ENCODE measurements around the gene IRF7.
"Not testable (repeated sequence)": the region's sequence is repeated elsewhere in the genome, so short reads cannot be mapped to it uniquely, and the experiment has no call there.

The IRF7 gene
- total RNA-seq: 53.4 to 66.0 (median 61.6) reads per million in 4 experiments

GRCh38 chr11:615504-616319 lies at the start of gene IRF7:
IRF7 (minus strand) TSS chr11:615950; CDS start chr11:615364, 586 bp downstream.
- peak; percentile 86 for DNase-seq

GRCh38 chr11:665062-665703 lies 49.4 kb upstream of the IRF7 start:
- DNase-seq: no peak

GRCh38 chr11:662689-663274 lies 47.0 kb upstream of the IRF7 start:
- peak; percentile 7 for DNase-seq

- DNase-seq: no peak
Observed at GRCh38 chr11:660681-661444, 45.1 kb upstream of the IRF7 start.

GRCh38 chr11:660281-660680 lies 44.5 kb upstream of the IRF7 start:
- no peak for DNase-seq

- no peak for DNase-seq
Observed at GRCh38 chr11:659532-660085, 43.9 kb upstream of the IRF7 start.

GRCh38 chr11:657691-658126 lies 42.0 kb upstream of the IRF7 start:
- DNase-seq: no peak

GRCh38 chr11:656866-657265 lies 41.1 kb upstream of the IRF7 start:
- no peak for DNase-seq

GRCh38 chr11:656426-656825 lies 40.7 kb upstream of the IRF7 start:
- no peak for DNase-seq

GRCh38 chr11:655036-655726 lies 39.4 kb upstream of the IRF7 start:
- DNase-seq: no peak

- not testable (repeated sequence) for DNase-seq
Observed at GRCh38 chr11:654444-654843, 38.7 kb upstream of the IRF7 start.

- no peak for DNase-seq
Observed at GRCh38 chr11:653837-654236, 38.1 kb upstream of the IRF7 start.

GRCh38 chr11:653136-653535 lies 37.4 kb upstream of the IRF7 start:
- DNase-seq: not testable (repeated sequence)

- DNase-seq: no peak
Observed at GRCh38 chr11:650482-650881, 34.7 kb upstream of the IRF7 start.

- DNase-seq: not testable (repeated sequence)
Observed at GRCh38 chr11:647672-648158, 32.0 kb upstream of the IRF7 start.

GRCh38 chr11:646214-646613 lies 30.5 kb upstream of the IRF7 start:
- DNase-seq: no peak

GRCh38 chr11:645536-645935 lies 29.8 kb upstream of the IRF7 start:
- no peak for DNase-seq

GRCh38 chr11:643849-644738 lies 28.3 kb upstream of the IRF7 start:
- DNase-seq: no peak

- no peak for DNase-seq
Observed at GRCh38 chr11:643366-643765, 27.6 kb upstream of the IRF7 start.

- DNase-seq: no peak
Observed at GRCh38 chr11:641806-642370, 26.1 kb upstream of the IRF7 start.

Measured in effector CD8-positive, alpha-beta T cell (primary cell).